ENCODE measurements around the gene DENND1A.

DENND1A gene

DNA sequence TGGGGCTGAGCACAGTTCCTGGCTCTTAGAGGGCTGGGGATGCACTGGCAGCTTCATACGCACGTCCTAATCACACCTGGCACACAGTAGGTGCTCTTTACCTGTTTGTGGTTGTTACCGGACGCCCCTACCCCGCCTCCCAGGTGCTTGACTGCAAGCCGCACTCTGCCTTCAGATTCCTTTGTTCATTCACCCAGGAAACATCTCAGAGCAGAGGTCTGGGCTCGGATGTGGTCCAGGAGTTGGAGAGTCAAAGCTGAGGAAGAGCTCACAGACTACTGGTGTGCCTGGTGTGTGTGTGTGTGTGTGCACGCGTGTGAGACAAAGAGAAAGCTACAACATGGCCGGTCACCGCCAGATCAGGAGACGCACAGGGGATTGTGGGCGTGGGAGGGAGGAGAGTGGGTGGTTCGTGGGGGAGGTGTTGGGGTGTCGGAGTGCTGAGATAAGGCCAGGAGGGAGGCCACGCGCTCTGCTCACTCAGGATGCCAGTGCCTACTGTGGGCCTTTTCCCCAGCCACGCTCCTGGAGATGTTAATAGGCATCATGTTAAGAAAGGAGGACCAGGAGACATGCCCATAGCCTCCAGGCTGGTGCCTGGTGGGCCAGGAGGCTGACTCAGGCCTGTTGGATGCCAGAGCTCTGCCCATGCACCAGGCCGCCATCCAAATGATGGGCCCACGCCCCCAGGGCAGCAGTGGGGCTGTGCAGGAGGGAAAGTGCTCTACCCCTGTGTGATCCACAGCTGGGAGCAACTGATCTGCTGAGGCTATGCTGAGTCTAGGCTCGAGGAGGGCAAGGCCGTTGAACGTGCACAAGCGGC lies 534.0 kb downstream of the DENND1A start:
- no peak for DNase-seq

DNA sequence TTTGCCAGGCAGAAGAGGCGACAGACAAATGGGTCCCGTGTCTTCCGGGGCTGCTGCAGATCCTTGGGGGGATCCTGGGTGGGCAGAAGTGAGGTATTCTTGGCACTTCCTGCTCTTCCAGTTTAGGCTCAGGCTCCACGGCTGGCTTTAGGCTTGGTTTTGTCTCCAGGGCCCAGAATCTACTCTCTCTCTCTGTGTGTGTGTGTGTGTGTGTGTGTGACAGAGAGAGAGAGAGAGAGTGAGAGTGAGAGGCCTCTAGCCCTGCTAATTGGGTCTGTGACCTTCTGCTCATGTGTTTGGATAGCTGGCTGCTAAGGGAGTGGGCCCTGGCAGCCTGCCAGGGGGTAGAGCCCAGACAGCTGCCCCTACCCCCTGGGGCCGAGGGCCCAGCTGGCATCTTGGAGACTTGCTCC lies 534.6 kb downstream of the DENND1A start:
- no peak for DNase-seq

DNA sequence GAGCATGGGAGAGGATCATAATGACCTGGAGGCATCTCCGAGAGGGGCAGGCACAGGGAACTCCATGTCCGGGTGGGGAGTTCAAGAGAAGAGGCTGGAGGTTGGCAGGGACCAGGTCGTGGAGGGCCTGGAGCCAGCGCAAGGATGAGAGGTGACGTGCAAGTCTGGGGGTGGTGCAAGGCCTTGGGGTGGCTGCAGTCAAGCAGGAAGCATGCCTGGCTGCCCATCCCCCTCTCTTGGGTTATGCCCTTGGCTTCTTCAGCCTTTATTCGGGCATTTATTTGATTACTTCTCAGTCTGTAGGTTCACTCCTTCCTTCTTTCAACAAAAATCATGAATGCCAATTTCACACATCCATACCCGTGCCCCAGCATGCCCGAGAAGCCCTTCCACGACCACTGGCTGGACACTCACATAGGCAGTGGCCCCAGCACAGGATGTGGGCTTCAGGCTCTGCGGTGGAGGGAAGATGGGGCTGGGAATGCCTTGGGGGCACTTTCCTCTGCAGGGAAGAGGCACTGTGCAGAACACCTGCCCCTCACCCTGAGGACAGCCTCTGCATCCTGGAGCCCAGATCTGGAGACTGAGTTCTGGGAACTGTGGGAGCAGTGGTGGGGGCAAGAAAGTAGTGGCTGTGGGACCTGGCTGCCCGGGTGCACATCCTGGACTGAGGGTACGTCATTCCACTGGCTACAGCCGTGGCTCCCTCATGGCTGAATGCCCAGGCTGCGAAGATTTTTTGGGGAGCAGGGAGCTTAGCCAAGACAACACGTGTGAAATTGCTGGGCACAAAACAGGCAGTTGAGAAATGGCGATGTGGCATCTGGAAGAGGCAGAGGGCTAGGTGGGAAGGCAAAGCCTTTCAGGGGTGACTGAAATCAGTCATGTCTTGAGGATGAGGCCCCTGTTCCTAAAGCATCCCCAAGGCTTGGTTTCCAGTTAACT lies 535.4 kb downstream of the DENND1A start:
- no peak for DNase-seq

DNA sequence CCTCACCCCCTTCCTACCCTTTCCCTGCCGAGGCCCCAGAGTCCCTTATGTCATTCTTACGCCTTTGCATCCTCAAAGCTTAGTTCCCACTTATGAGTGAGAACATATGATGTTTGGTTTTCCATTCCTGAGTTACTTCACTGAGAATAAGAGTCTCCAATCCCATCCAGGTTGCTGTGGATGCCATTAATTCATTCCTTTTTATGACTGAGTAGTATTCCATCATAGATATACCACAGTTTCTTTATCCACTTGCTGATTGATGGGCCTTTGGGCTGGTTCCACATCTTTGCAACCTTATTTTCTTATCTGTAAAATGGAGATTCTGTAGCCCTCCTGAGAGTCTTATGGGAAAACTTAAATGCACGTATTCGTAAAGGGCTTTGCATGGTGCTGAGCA lies 537.1 kb downstream of the DENND1A start:
- no peak for DNase-seq

DNA sequence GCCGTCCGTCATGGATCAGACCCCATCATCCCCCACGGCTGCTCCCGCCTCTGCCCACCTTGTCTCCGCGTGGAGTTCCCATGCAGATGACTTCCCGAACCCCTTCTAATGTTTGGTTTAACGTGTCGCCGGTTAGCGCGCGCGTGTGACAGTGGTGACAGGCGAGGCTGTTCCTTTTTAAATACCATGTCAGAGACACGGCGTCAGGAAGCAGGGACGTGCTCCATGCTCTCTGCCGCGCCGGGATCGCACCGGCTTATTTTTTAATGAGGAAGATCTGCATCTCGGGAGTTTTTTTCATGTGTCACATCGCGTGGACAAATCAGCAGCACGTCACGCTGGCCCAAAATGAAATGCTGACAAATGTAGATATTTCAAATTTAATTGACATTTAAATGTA lies 538.0 kb downstream of the DENND1A start:
- no peak for DNase-seq

DNA sequence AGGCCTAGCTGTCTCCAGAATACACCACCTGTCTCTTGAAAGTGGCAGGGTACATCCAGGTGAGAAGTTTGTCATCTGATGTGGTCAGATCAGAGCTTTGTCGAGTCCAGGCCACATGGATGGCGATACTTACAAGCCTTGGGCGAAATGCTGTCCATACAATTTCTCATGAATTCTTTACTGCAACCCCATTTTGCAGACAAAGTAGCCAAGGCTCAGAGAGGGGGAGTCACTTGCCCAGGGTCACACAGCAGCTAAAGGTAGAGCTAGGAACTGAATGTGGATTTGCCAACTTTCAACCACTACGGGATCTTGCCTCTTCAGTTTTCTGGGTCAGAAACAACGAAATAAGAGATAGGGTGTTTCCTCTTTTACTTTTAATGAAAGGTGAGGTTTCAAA lies 538.7 kb downstream of the DENND1A start:
- DNase-seq = no peak

DNA sequence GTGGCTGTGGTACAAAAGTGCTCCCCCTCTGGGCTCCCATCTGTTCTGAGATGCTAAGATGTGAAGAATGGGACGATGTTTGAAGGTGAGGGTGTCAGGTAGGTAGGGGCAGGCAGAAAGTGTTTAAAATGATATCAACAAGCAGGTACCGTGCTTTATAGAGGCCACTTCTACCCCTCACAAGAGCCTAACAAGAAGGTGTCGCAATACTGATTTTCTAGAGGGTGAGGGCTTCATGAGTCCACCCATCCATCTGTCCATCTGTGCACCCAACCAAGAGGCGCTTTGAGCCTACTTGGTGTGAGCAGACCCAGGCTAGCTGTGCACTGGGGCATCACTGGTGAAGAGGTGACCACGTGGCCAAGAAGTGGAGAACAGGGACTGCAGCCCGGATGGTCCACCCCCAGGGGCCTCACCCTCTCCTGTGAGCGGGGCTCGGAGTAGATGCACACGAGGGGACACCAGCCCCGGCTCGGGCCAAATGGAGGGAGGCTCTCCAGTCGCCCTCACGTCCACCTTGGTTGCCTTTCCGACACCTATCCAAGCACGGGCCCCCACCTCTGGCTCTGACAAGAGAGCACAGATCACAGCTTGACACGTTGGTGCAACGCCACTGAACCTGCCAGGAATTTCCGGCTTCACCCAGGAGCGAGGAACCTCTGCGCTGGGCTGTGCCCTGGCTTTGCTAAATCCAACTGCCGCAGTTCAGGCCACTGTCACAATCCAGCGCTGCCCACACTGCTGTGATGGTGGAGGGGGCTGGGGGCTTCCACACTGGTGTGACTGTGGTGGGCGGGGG lies 539.4 kb downstream of the DENND1A start:
- DNase-seq = no peak

DNA sequence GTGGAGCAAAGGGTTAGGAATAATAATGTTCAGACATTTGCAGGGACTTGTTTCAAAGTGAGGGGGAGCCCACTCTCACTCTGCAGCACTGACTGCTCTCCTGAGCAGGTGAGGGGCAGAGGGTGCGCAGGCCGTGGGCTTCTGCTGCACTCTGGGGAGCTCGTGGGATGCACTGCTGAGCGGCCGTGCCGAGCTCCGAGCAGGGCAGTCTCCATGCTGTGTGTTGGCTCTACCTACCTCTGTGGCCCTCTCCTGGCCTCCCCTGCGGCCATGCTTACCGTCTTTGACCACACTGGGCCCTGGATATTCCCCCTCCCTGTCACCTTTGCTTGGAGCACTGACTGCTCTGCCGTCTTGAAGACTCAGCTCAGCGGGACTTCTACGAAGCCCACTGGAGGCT lies 540.2 kb downstream of the DENND1A start:
- DNase-seq = no peak

DNA sequence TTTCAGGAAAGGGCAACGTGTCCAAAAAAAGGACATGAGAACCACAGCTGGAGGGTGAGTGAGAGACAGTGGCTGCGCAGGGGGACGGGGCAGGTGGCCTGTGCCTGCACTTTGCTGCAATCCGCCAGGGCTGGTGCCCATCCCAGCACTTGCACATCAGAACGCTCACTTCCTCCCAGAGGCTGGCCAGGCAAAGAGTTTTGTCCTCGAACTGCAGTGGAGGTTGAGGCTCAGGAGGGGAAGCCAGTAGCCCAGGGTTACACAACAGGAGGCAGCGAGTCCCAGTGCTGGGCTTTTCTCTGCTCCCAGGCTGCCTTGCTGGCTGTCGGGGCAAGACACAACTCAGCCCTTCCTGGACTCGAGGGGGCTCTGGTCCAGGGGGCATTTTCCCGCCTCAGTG lies 540.9 kb downstream of the DENND1A start:
- no peak for DNase-seq

DNA sequence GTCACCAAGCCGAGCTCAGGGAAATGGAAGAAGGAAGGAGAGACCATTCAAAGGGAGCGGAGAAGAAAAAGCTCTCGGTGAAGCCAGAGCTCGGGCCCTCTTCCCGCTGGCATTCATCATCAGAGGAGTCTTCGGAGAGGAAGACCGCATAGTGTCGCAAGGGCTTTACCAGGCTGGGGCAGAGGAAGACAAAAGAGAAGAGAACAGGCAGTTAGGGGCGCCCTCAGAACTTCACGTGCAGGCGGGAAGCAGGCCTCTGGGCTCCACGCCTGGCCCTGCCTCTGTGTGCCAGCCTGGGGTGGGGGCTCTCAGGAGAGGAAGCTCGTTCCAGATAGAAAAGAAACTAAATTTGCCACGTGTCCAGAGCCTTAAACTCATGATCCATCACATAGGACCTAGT lies 542.2 kb downstream of the DENND1A start:
- DNase-seq = no peak

DNA sequence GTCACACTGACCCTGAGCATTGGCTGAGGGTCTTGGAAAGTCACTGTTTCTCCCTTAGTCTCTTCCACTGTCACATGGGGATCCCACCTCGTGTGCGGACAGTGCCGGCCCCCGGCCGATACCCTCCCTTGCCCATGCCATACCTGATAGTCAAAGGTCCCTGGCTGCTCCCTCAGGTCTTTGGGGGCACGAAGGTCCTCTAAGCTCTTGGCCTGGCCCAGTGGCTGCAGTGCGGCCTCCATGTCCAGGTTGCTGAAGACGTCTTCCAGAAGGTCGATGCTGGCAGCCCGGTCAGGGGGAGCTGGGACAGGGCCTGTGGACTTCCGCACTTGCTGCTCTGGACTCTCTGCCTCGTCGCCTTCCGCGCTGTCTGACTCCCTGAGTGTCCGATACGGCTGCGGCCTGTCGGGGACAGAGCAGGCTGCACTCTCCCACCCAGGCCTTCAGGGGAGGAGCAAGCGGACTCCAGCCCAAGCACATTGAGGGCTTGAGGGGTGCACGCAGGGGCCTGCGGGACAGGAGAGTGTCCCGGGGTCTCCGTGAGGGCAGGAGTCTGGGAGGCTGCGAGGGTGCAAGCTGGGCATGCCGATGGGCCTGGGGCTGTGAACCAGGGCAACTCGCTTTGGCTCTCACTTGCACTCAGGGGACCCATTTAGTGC lies 546.3 kb downstream of the DENND1A start:
- DNase-seq = no peak

DNA sequence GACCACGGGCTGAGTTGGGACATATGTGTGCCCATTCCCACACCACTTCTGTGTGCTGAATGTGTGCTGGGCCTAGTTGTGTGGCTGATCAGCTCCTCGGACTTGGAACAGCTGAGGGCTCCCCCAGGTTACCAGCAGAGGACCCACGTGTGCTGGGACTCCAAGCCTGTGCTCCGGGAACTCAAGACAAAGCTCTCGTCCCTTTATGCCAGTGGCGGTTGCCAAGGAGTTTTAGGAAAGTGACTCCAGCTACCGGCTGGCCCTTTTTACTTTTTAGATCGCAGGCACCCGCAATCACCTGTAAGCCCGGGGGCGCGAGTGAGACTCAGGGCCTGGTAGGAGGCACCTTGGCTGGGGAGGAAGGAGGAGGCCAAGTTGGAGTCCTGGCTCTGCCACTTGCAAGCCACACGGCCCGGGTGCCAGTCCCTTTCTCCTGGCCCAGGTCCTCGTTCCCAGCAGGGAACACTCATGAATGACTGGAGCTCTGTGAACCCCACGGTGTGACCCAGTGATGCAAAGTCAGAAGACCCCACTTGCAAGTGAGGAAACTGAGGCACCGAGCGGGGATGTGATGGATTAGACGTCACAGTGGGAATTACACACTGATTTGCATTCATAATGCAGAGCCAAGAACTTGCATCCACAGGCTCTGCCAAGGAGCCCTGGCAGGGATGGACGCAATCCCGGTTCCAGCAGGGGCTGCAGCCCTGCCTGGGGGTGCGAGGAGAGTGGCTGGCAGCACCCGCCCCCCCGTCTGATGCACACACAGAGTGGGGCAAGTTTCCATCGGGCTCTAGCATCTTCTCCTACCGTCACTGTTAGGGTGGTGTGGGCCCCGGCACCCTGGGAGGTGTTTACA lies 547.0 kb downstream of the DENND1A start:
- DNase-seq = no peak

DNA sequence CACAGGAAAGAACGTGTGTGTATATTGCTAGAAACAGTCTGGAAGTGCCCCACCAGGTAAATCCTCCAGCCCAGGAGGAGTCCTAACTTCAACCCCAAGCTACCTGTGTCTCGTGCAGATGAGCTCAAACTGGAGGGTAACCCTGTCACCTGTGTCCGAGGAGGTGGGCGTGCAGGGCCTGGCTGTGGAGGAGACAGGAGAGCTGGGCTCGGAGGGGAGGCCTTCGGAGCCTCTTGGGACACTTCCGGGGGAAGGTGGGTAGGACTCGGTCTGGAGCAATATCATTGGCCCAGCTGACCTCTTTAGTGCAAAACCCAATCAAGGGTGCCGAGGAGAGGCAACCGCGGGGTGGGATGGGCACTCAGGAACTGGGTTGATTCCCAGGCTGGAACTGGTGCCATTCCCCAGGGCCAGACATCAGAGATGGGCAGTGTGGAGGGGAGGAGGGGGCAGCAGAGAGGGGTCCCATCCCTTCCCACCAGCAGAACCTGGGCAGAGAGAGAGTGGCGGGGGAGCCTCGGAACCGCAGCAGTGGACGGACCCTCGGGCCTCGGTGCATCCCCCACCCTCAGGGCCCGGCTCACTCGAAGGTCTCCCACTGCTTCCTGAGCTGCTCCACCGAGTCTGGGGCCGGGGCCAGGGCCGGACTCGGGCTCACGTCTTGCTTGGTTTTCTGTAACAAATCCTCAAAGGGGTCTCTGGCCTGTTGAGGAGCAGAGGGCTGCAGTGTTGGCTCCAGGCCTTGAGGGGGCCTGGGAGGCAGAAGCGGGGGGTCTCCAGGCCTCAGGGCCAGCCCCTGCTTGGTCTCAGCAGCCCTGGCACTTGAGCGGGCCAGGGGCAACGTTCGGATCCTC lies 548.8 kb downstream of the DENND1A start:
- DNase-seq = no peak

DNA sequence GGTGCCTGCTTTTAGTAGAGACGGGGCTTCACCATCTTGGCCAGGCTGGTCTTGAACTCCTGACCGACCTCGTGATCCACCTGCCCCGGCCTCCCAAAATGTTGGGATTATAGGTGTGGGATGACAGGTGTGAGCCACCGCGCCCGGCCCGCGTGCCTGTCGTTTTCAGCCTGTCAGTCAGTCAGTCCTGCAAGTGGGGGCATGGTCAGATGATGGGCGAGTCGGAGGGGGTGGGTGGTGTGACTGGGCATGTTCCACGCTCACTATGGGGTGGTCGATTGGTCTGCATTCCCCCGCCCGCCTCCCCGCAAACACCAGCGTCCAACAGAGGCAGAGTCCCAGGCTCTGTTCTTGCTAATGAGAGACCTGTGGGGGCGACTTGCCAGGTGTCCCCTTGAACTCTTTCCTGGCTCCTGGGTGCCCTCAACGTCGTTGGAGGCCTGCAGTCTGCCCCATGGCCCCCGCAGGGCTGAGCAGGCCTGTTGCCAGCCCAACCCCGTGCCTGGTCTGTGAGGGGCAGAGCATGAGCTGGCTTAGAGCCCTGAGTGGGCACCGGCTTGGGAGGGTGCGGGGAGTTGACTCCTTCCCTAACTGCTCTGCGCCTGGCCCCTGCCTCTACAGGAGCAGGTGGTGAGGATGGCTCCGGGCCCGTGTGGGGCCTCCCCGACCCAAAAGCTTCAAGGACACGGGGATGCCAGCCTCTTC lies 550.8 kb downstream of the DENND1A start:
- no peak for DNase-seq

DNA sequence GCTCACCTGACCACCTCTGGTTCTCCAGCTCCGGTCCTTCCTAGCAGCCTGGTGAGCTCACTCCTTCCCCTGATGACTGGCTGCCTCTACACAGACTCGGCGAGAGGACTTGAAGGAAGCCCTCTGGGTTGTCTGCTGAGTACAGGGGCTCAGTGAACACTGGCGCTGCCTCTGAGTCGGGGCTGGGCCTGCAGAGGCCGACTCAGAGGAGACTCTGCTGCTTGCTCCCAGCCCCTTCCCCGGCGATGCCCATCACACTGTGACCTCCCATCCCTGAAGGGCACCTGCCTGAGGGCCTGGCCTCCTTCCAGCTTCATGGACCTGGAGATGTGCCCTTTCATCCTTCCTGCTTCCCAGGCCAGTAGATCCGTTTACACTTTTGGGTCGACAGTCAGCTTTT lies 551.9 kb downstream of the DENND1A start:
- no peak for DNase-seq

DNA sequence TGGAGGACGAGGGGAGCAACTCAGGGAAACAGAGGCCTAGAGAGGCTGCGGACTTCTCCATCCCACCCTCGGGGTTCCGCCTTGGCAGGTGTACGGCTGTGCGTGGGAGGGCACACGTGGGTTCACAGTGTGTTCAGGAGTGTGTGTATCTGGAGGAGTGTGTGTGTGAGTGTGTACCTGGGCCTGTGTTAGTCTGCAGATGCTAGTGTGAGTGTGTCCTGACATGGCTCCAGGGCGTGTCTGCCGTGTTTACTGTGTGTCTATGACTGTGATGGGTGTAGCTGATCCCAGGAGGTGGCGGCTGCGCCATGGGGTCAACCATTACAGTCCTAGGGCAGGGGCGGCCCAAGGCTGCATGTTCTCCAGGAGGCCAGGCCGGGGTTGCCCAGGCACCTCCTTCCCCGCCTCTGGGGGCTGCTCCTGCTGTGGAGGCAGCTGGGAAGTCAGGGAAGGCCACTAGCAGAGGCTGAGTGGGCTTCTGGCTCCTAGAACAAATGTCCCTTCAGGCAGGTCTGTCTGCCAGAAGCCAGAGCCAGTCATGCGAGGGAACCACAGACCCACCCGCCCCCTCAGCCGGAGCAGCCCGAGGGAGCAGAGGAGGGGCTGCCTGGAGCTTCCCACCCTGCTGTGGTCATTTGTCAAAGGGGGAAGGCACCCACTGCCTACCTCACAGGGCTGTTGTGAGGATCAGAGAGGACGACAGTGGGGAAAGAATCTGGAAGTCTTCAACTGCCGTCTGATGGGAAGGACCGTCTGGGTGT lies 552.5 kb downstream of the DENND1A start:
- no peak for DNase-seq

DNA sequence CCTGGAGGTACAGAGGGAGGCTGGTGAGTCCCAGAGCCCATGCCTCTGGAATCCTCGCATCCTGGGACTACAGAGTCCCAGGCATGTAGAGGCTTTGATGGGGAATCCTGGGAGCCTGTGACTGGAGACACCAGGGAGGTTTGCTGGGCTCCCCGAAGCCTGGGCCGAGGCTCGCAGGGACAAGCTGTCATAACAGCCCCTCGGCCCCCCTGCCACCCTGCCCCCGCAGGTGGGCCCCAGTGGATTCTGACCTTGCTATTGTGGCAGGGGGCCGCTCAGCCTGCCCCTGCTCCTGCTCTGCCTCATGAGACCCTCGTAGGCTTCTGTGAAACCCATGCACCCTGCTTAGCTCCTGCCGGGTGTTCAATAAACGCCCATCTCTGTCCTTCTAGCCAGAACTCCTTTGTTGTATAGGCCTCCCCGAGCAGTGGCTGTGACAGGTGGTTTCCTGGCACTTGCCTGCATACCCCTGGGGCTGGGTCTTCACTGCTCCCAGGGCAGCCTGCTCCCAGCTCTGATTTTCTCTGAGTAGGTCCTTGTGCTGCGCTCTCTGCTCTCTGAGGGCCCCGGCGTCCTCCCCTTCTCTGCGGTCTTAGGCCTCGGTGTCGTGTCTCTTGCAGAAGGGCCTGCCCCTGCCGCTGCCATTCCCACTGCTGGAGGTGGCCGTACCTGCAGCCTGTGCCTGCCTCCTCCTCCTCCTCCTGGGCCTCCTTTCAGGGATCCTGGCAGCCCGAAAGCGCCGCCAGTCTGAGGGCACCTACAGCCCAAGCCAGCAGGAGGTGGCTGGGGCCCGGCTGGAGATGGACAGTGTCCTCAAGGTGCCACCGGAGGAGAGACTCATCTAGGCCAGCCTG lies 553.5 kb downstream of the DENND1A start:
- DNase-seq = no peak

DNA sequence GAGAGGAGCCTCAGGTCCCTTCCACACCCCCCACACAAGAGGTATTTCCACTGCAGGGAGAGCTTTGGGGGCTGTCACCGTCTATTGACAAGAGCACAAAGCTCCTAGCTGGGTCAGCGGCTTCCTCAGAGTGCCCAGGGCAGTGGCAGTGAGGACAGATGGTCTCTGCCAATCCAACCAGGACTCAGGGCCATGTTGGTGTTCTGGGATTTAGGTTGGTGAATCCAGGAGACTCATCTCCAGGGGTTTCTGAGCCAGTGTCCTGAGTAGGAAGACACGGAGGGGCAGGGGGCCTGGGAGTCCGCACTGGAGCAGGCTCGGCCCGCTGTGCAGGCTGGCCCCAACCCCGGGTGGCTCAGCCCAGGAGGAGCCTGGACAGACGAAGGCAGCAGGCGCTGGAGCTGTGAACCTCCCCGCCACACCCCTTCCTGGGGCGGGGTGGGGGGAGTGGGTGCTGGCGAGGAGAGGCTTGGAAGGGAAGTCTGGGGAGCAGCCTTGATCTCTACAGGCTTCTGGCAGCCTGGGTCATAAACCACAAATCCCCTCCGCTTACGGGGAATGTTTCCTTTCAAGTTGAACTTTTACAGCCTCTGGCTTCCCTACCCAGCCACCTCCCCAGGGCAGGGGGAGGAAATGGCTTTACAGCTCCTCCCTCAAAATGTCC lies 554.3 kb downstream of the DENND1A start:
- no peak for DNase-seq
